Endothelial cell of umbilical vein (primary cell): ENCODE data around the gene MAPRE2. TPM values are rescaled to one million over a fixed set of nuclear protein-coding genes. Genes with fewer than 3 reads are reported as not detected.

Experiments used
- BruUV-seq: library from RNA; stranded (reverse); fragments of 400-500 nt; replicated peaks from 2 replicates; lab custom pipeline; 2021; lab: Mats Ljungman, UMichigan
- CTCF ChIA-PET: fragments of 300-600, 350-600 bp; sonication (Branson Sonifier 250); formaldehyde crosslinking; loops from one replicate; lab custom pipeline; 2021; ENCODE audit warnings: antibody characterized with exemption, inconsistent platforms; lab: Charles Lee
- POLR2A ChIA-PET: fragments of 300-600, 350-600 bp; sonication (Branson Sonifier 250); formaldehyde crosslinking; loops from one replicate; lab custom pipeline; 2021; ENCODE audit warnings: antibody characterized with exemption, inconsistent platforms; lab: Charles Lee
- DNase-seq: peaks from one replicate; pipeline ENCODE4 v3.0.0-alpha.2; 2011; ENCODE audit warnings: low read depth, low spot score
- FAIRE-seq: peaks from 2 replicates; lab custom pipeline; 2011; peaks lifted over from hg19 to GRCh38; lab: Jason Lieb, UNC
- H2AFZ ChIP-seq: 2 replicates; pipeline ENCODE4 v1.6.0; 2012; ENCODE audit warnings: low read depth, low read length, control low read depth, inconsistent platforms
- H3K27ac ChIP-seq: 2 replicates; pipeline ENCODE4 v1.5.1; 2011; ENCODE audit warnings: low read depth, mild to moderate bottlenecking, control low read depth, low read length, moderate library complexity; ENCODE audit not compliant: insufficient read depth
- H3K27me3 ChIP-seq, 2 experiments: 2 replicates each; pipeline versions ENCODE4 v1.6.0 to v1.6.1; 2011; ENCODE audit warnings: low read length in 2 of 2, mixed read lengths in 1 of 2; ENCODE audit not compliant: control insufficient read depth in 2 of 2, insufficient read depth in 2 of 2
- H3K36me3 ChIP-seq, 2 experiments: 2 replicates in 1 of 2; 3 replicates in 1 of 2; pipeline ENCODE4 v1.5.1; 2011; ENCODE audit warnings: low read length in 2 of 2, mild to moderate bottlenecking in 1 of 2, moderate library complexity in 1 of 2; ENCODE audit not compliant: control insufficient read depth in 2 of 2, insufficient read depth in 2 of 2; ENCODE audit errors: extremely low read depth in 1 of 2
- H3K4me1 ChIP-seq: 3 replicates; pipeline ENCODE4 v1.5.1; 2011; ENCODE audit warnings: mild to moderate bottlenecking, low read length; ENCODE audit not compliant: control insufficient read depth, insufficient read depth; ENCODE audit errors: extremely low read depth
- H3K4me2 ChIP-seq: 2 replicates; pipeline ENCODE4 v1.6.1; 2011; ENCODE audit warnings: low read length, control low read depth, mixed read lengths; ENCODE audit not compliant: insufficient read depth
- H3K4me3 ChIP-seq, 3 experiments: fragments of 200-600 bp in 1 of 3; sonication (generic), shearing (Covaris generic) in 1 of 3; replicated peaks in 1 of 3; 2 replicates each; pipeline ENCODE4 v1.5.1; 2011 to 2016; ENCODE audit warnings: control low read depth in 3 of 3, low read length in 3 of 3, mild to moderate bottlenecking in 2 of 3, inconsistent platforms in 1 of 3, low read depth in 1 of 3, moderate library complexity in 1 of 3; ENCODE audit not compliant: insufficient read depth in 1 of 3
- H3K79me2 ChIP-seq: 2 replicates; pipeline ENCODE4 v1.6.0; 2012; ENCODE audit warnings: low read length, inconsistent platforms; ENCODE audit not compliant: control insufficient read depth, insufficient read depth
- H3K9ac ChIP-seq: replicated peaks from 2 replicates; pipeline ENCODE3; 2011; ENCODE audit warnings: low read length, control low read depth; ENCODE audit not compliant: insufficient read depth; ENCODE audit errors: extremely low read depth
- H3K9me1 ChIP-seq: replicated peaks from 3 replicates; pipeline ENCODE4 v1.6.0; 2011; ENCODE audit warnings: mild to moderate bottlenecking, low read length; ENCODE audit not compliant: control insufficient read depth, insufficient read depth; ENCODE audit errors: extremely low read depth
- H3K9me3 ChIP-seq: replicated peaks from 2 replicates; pipeline ENCODE4 v1.5.1; 2012; ENCODE audit warnings: low read length, inconsistent platforms; ENCODE audit not compliant: control insufficient read depth, insufficient read depth
- H4K20me1 ChIP-seq: replicated peaks from 2 replicates; pipeline ENCODE3; 2011; ENCODE audit warnings: mild to moderate bottlenecking, low read length; ENCODE audit not compliant: control insufficient read depth, insufficient read depth; ENCODE audit errors: extremely low read depth
- CTCF ChIP-seq, 2 donors: IDR thresholded peaks; 1 replicate in 1 of 2; 2 replicates in 1 of 2; pipeline ENCODE4 v1.5.1; 2011; ENCODE audit warnings: low read length in 2 of 2, mild to moderate bottlenecking in 2 of 2, moderate library complexity in 2 of 2, control low read depth in 1 of 2, inconsistent platforms in 1 of 2, low read depth in 1 of 2; ENCODE audit not compliant: insufficient read depth in 1 of 2; ENCODE audit errors: extremely low read depth in 1 of 2
- EZH2 ChIP-seq: IDR thresholded peaks from 2 replicates; pipeline ENCODE4 v1.6.1; 2012; ENCODE audit warnings: borderline replicate concordance, low read depth, mild to moderate bottlenecking, moderate library complexity, low read length, inconsistent platforms; ENCODE audit not compliant: severe bottlenecking
- FOS ChIP-seq: IDR thresholded peaks from 2 replicates; pipeline ENCODE4 v1.6.1; 2011; ENCODE audit warnings: mild to moderate bottlenecking, low read length, moderate library complexity, borderline replicate concordance; ENCODE audit not compliant: insufficient read depth
- GATA2 ChIP-seq: IDR thresholded peaks from 2 replicates; pipeline ENCODE4 v1.7.0; 2011; ENCODE audit warnings: low read depth, mild to moderate bottlenecking, moderate library complexity, mixed read lengths, low read length; ENCODE audit not compliant: insufficient read length, insufficient read depth
- JUN ChIP-seq: IDR thresholded peaks from 2 replicates; pipeline ENCODE4 v1.6.1; 2011; ENCODE audit warnings: borderline replicate concordance, low read depth; ENCODE audit not compliant: insufficient read length, insufficient read depth
- MAX ChIP-seq: IDR thresholded peaks from 2 replicates; pipeline ENCODE4 v1.6.1; 2011; ENCODE audit not compliant: insufficient read depth, insufficient read length
- MYC ChIP-seq: IDR thresholded peaks from one replicate; pipeline ENCODE4 v1.6.1; 2011; ENCODE audit warnings: mild to moderate bottlenecking, low read depth, low read length
- POLR2A ChIP-seq: IDR thresholded peaks from 2 replicates; pipeline ENCODE4 v1.6.1; 2012; ENCODE audit warnings: low read depth, mild to moderate bottlenecking, control low read depth, low read length
- POLR2AphosphoS5 ChIP-seq: IDR thresholded peaks from 2 replicates; pipeline ENCODE4 v1.6.1; 2012; ENCODE audit warnings: low read depth, mild to moderate bottlenecking, control low read depth, low read length, moderate library complexity; ENCODE audit not compliant: insufficient read depth
- dilution Hi-C: fragments of 300-500 bp; cut with MboI; formaldehyde crosslinking; loops from one replicate; pipeline ENCODE4 v1.15.0; 2019; ENCODE audit warnings: low sequenced_read_pairs; ENCODE audit not compliant: extremely low pct_ligation_motif_present
- intact Hi-C: fragments of 100-400 bp; cut with micrococcal nuclease; formaldehyde crosslinking; loops from one replicate; pipeline ENCODE4 v1.10.0; 2022
- polyA plus RNA-seq, 4 experiments: library from polyadenylated mRNA; depleted of rRNA in 3 of 4; stranded (reverse) in 3 of 4; unstranded in 1 of 4; fragments of >200 nt; gene quantifications; 2 replicates each; pipeline versions ENCODE4 v1.2.1 to v1.2.3, GENCODE V29; 2011 to 2012; ENCODE audit warnings: missing spikeins in 1 of 4
- total RNA-seq: library from RNA; stranded (reverse); gene quantifications from 2 replicates; pipeline ENCODE4 v1.2.3, GENCODE V29; 2021

The MAPRE2 gene
- total and polyA plus RNA-seq, 2 donors (not counting 3 experiments of a cell fraction or from before 2014, with no cell fraction given), result 117 to 148 TPM

GRCh38 chr18:35040638-35040987, 600 bp upstream of the MAPRE2 start:
- H3K9ac ChIP-seq, result peak overlapping the region; percentile 60
- H4K20me1 ChIP-seq, result peaks cover 2% of the 10 kb centered on the region
- H3K27me3 ChIP-seq, result no peaks in the 10 kb centered on the region
- peaks cover 40% of the 10 kb centered on the region for H3K79me2 ChIP-seq
- TF ChIP-seq FOS (no peak), JUN (no peak), EZH2 (no peak), MAX (no peak), CTCF (IDR thresholded peaks at IDR 0.05; ENCODE audit: extremely low read depth in 1 of 2, insufficient read depth in 1 of 2, low read depth in 1 of 2, low read length in 2 of 2) (no peak), POLR2A (no peak), MYC (no peak), POLR2AphosphoS5 (no peak), GATA2 (no peak)
- dilution Hi-C loops (no loop called here), intact Hi-C loops (loop anchor here (10.0 kb wide), 1 partner anchor 424 kb away; no protein-coding TSS in a partner anchor)
- FAIRE-seq (no peak), DNase-seq (no peak)
- POLR2A ChIA-PET, result interaction anchor here (1.2 to 2.3 kb wide), 2 partner anchors 11 kb away, joined by 4 to 14 read pairs; no protein-coding TSS in a partner anchor
- CTCF ChIA-PET, result interaction anchor here (1.0 to 6.5 kb wide), 10 partner anchors 9 to 104 kb away, joined by 3 to 62 read pairs (median 6); no protein-coding TSS in a partner anchor
- peak overlapping the region; percentile 49 for H3K4me2 ChIP-seq
- H2AFZ ChIP-seq, result peak overlapping the region; percentile 30
- no peaks in the 10 kb centered on the region for H3K9me3 ChIP-seq
- BruUV-seq, result no TSS peak
- no peaks in the 10 kb centered on the region for H3K9me1 ChIP-seq
- peak overlapping the region in 1 of 3 experiments; percentile 9 for H3K4me3 ChIP-seq
- no peaks in the 10 kb centered on the region for H3K36me3 ChIP-seq
- H3K4me1 ChIP-seq, result peaks cover 55% of the 10 kb centered on the region
- peak overlapping the region; percentile 80 for H3K27ac ChIP-seq
